ENCODE results near the gene LYZL2. TPM values are rescaled to one million over a fixed set of nuclear protein-coding genes. Genes with fewer than 3 reads are reported as not detected.
A peak's percentile ranks its signal among the peaks of the same experiment; 100 is the strongest.
"Not testable (repeated sequence)": the region's sequence is repeated elsewhere in the genome, so short reads cannot be mapped to it uniquely, and the experiment has no call there.

The LYZL2 gene
- total RNA-seq, 1 experiment from 2014 or later, result not detected

GRCh38 chr10:30594077-30594476 lies 35.5 kb downstream of the LYZL2 start:
- Histone ChIP-seq H3K27ac (no peak overlapping the region), H3K4me1 (replicated peaks) (no peaks in the 10 kb centered on the region), H3K27me3 (replicated peaks) (no peaks in the 10 kb centered on the region), H3K9me3 (replicated peaks) (no peaks in the 10 kb centered on the region), H3K4me3 (no peak overlapping the region), H3K36me3 (no peaks in the 10 kb centered on the region)
- DNase-seq (ENCODE audit: low read depth in 1 of 2, low spot score in 2 of 2), result no peak

GRCh38 chr10:30592770-30593169 lies 36.8 kb downstream of the LYZL2 start:
- not testable (repeated sequence) for DNase-seq (ENCODE audit: low read depth in 1 of 2, low spot score in 2 of 2); H3K9me3 ChIP-seq (replicated peaks); H3K4me1 ChIP-seq (replicated peaks); H3K27ac ChIP-seq; H3K36me3 ChIP-seq; H3K27me3 ChIP-seq (replicated peaks); H3K4me3 ChIP-seq

GRCh38 chr10:30591249-30591670 lies 38.3 kb downstream of the LYZL2 start:
- H3K4me3 ChIP-seq, result no peak overlapping the region
- H3K9me3 ChIP-seq (replicated peaks), result no peaks in the 10 kb centered on the region
- DNase-seq (ENCODE audit: low read depth in 1 of 2, low spot score in 2 of 2), result peak in 1 of 2 experiments; percentile 38
- no peaks in the 10 kb centered on the region for H3K4me1 ChIP-seq (replicated peaks)
- H3K27ac ChIP-seq, result no peak overlapping the region
- no peaks in the 10 kb centered on the region for H3K27me3 ChIP-seq (replicated peaks)
- H3K36me3 ChIP-seq, result no peaks in the 10 kb centered on the region

GRCh38 chr10:30589441-30589840 lies 40.1 kb downstream of the LYZL2 start:
- Histone ChIP-seq H3K36me3 (no peaks in the 10 kb centered on the region), H3K27ac (no peak overlapping the region), H3K4me1 (replicated peaks) (no peaks in the 10 kb centered on the region), H3K9me3 (replicated peaks) (no peaks in the 10 kb centered on the region), H3K27me3 (replicated peaks) (no peaks in the 10 kb centered on the region), H3K4me3 (no peak overlapping the region)
- no peak for DNase-seq (ENCODE audit: low read depth in 1 of 2, low spot score in 2 of 2)

- no peak overlapping the region for H3K4me3 ChIP-seq
- H3K27ac ChIP-seq, result no peak overlapping the region
- H3K36me3 ChIP-seq, result no peaks in the 10 kb centered on the region
- no peaks in the 10 kb centered on the region for H3K4me1 ChIP-seq (replicated peaks)
- no peaks in the 10 kb centered on the region for H3K9me3 ChIP-seq (replicated peaks)
- no peaks in the 10 kb centered on the region for H3K27me3 ChIP-seq (replicated peaks)
- no peak for DNase-seq (ENCODE audit: low read depth in 1 of 2, low spot score in 2 of 2)
These were observed 42.0 kb downstream of the LYZL2 start for GRCh38 chr10:30587522-30588031.

GRCh38 chr10:30586828-30587227 lies 42.7 kb downstream of the LYZL2 start:
- Histone ChIP-seq H3K36me3 (no peaks in the 10 kb centered on the region), H3K27me3 (replicated peaks) (no peaks in the 10 kb centered on the region), H3K4me1 (replicated peaks) (no peaks in the 10 kb centered on the region), H3K27ac (no peak overlapping the region), H3K9me3 (replicated peaks) (no peaks in the 10 kb centered on the region), H3K4me3 (no peak overlapping the region)
- no peak for DNase-seq (ENCODE audit: low read depth in 1 of 2, low spot score in 2 of 2)

- peak; percentile 50 to 61 for DNase-seq (ENCODE audit: low read depth in 1 of 2, low spot score in 2 of 2)
- Histone ChIP-seq H3K4me1 (replicated peaks) (no peaks in the 10 kb centered on the region), H3K27me3 (replicated peaks) (no peaks in the 10 kb centered on the region), H3K36me3 (no peaks in the 10 kb centered on the region), H3K4me3 (peak overlapping the region; percentile 28), H3K9me3 (replicated peaks) (no peaks in the 10 kb centered on the region), H3K27ac (0 out of 2 replicates have a peak overlapping the region, but pooled peaks have one; percentile 3)
These were observed 45.7 kb downstream of the LYZL2 start for GRCh38 chr10:30583778-30584415.

GRCh38 chr10:30581779-30582380 lies 47.7 kb downstream of the LYZL2 start:
- Histone ChIP-seq H3K4me1 (replicated peaks) (no peaks in the 10 kb centered on the region), H3K9me3 (replicated peaks) (no peaks in the 10 kb centered on the region), H3K4me3 (no peak overlapping the region), H3K36me3 (no peaks in the 10 kb centered on the region), H3K27ac (no peak overlapping the region), H3K27me3 (replicated peaks) (no peaks in the 10 kb centered on the region)
- peak in 1 of 2 experiments; percentile 23 for DNase-seq (ENCODE audit: low read depth in 1 of 2, low spot score in 2 of 2)

GRCh38 chr10:30580676-30581075 lies 48.9 kb downstream of the LYZL2 start:
- Histone ChIP-seq H3K4me3 (no peak overlapping the region), H3K27ac (no peak overlapping the region), H3K4me1 (replicated peaks) (no peaks in the 10 kb centered on the region), H3K36me3 (no peaks in the 10 kb centered on the region), H3K27me3 (replicated peaks) (no peaks in the 10 kb centered on the region), H3K9me3 (replicated peaks) (no peaks in the 10 kb centered on the region)
- DNase-seq (ENCODE audit: low read depth in 1 of 2, low spot score in 2 of 2), result no peak

- no peaks in the 10 kb centered on the region for H3K36me3 ChIP-seq
- no peak overlapping the region for H3K4me3 ChIP-seq
- DNase-seq (ENCODE audit: low read depth in 1 of 2, low spot score in 2 of 2), result no peak
- no peaks in the 10 kb centered on the region for H3K9me3 ChIP-seq (replicated peaks)
- no peaks in the 10 kb centered on the region for H3K4me1 ChIP-seq (replicated peaks)
- H3K27ac ChIP-seq, result no peak overlapping the region
- H3K27me3 ChIP-seq (replicated peaks), result no peaks in the 10 kb centered on the region
These were observed 49.3 kb downstream of the LYZL2 start for GRCh38 chr10:30580241-30580640.

- no peaks in the 10 kb centered on the region for H3K4me1 ChIP-seq (replicated peaks)
- H3K9me3 ChIP-seq (replicated peaks), result no peaks in the 10 kb centered on the region
- no peak overlapping the region for H3K4me3 ChIP-seq
- no peaks in the 10 kb centered on the region for H3K27me3 ChIP-seq (replicated peaks)
- no peak for DNase-seq (ENCODE audit: low read depth in 1 of 2, low spot score in 2 of 2)
- H3K36me3 ChIP-seq, result no peaks in the 10 kb centered on the region
- H3K27ac ChIP-seq, result no peak overlapping the region
These were observed 50.0 kb downstream of the LYZL2 start for GRCh38 chr10:30579574-30579973.

GRCh38 chr10:30577048-30577447 lies 52.5 kb downstream of the LYZL2 start:
- H3K36me3 ChIP-seq, result no peaks in the 10 kb centered on the region
- DNase-seq (ENCODE audit: low read depth in 1 of 2, low spot score in 2 of 2), result no peak
- H3K4me3 ChIP-seq, result no peak overlapping the region
- no peaks in the 10 kb centered on the region for H3K9me3 ChIP-seq (replicated peaks)
- H3K4me1 ChIP-seq (replicated peaks), result no peaks in the 10 kb centered on the region
- H3K27me3 ChIP-seq (replicated peaks), result no peaks in the 10 kb centered on the region
- H3K27ac ChIP-seq, result no peak overlapping the region

GRCh38 chr10:30576641-30577040 lies 52.9 kb downstream of the LYZL2 start:
- Histone ChIP-seq H3K4me3 (no peak overlapping the region), H3K27ac (no peak overlapping the region), H3K36me3 (no peaks in the 10 kb centered on the region), H3K9me3 (replicated peaks) (no peaks in the 10 kb centered on the region), H3K27me3 (replicated peaks) (no peaks in the 10 kb centered on the region), H3K4me1 (replicated peaks) (no peaks in the 10 kb centered on the region)
- DNase-seq (ENCODE audit: low read depth in 1 of 2, low spot score in 2 of 2), result no peak

- H3K9me3 ChIP-seq (replicated peaks), result no peaks in the 10 kb centered on the region
- no peak overlapping the region for H3K27ac ChIP-seq
- H3K36me3 ChIP-seq, result no peaks in the 10 kb centered on the region
- H3K27me3 ChIP-seq (replicated peaks), result no peaks in the 10 kb centered on the region
- H3K4me3 ChIP-seq, result no peak overlapping the region
- no peaks in the 10 kb centered on the region for H3K4me1 ChIP-seq (replicated peaks)
- DNase-seq (ENCODE audit: low read depth in 1 of 2, low spot score in 2 of 2), result no peak
These were observed 55.1 kb downstream of the LYZL2 start for GRCh38 chr10:30574432-30574796.

Data from SJSA1 (cell line).